A549 (cell line): ENCODE results near the gene SNURF. TPM values are rescaled to one million over a fixed set of nuclear protein-coding genes. Genes with fewer than 3 reads are reported as not detected.
"Not testable (repeated sequence)": the region's sequence is repeated elsewhere in the genome, so short reads cannot be mapped to it uniquely, and the experiment has no call there.

ENCODE experiments used
- ATAC-seq, 2 experiments: fragments of 200-7000 bp in 1 of 2; fragments of >200 bp in 1 of 2; cut with Nextera tagmentation in 1 of 2; cut with Tn5 transposase in 1 of 2; 3 replicates each; pipeline versions ENCODE4 v1.8.0 to v1.9.1; 2018 to 2020; ENCODE audit warnings: mild to moderate bottlenecking in 1 of 2, moderate library complexity in 1 of 2
- CTCF ChIA-PET: fragments of 300-600 bp; sonication (Branson Sonifier 250); formaldehyde crosslinking; extraction: SDS; loops from one replicate; lab custom pipeline; 2021; ENCODE audit warnings: antibody characterized with exemption, inconsistent platforms; lab: Yijun Ruan, JAX
- POLR2A ChIA-PET: fragments of 350-600 bp; formaldehyde crosslinking; extraction: SDS; loops from one replicate; lab custom pipeline; 2021; ENCODE audit warnings: antibody characterized with exemption, inconsistent platforms; lab: Yijun Ruan, JAX
- DNase-seq, 2 experiments: peaks; one replicate each; pipeline versions ENCODE4 v3.0.0 to v3.0.0-alpha.2; 2011 to 2016; ENCODE audit warnings: low read depth in 1 of 2, low spot score in 1 of 2
- FAIRE-seq: peaks from 2 replicates; lab custom pipeline; 2011; peaks lifted over from hg19 to GRCh38; lab: Jason Lieb, UNC
- H3K27ac ChIP-seq, 2 experiments: fragments of >200 bp; sonication (Bioruptor Twin); formaldehyde crosslinking; 3 replicates each; pipeline ENCODE4 v1.5.1; 2016 to 2017
- H3K4me1 ChIP-seq: fragments of >200 bp; sonication (Bioruptor Twin); formaldehyde crosslinking; 3 replicates; pipeline ENCODE4 v1.6.1; 2016
- H3K4me2 ChIP-seq: fragments of >200 bp; sonication (Bioruptor Twin); formaldehyde crosslinking; 3 replicates; pipeline ENCODE4 v1.6.1; 2016
- H3K4me3 ChIP-seq: fragments of >200 bp; sonication (Bioruptor Twin); formaldehyde crosslinking; 3 replicates; pipeline ENCODE4 v1.5.1; 2016
- H3K9me3 ChIP-seq: fragments of >200 bp; sonication (Bioruptor Twin); formaldehyde crosslinking; 3 replicates; pipeline ENCODE4 v1.6.1; 2016
- CBX2 ChIP-seq: fragments of 200-600 bp; sonication (generic); IDR thresholded peaks from 2 replicates; pipeline ENCODE4 v1.6.1; 2016; ENCODE audit warnings: low read depth, mild to moderate bottlenecking, borderline replicate concordance
- CBX8 ChIP-seq: fragments of 200-600 bp; sonication (generic); IDR thresholded peaks from 2 replicates; pipeline ENCODE4 v1.6.1; 2016
- CEBPB ChIP-seq, 2 experiments: fragments of >200 bp in 1 of 2; sonication (Bioruptor Twin) in 1 of 2; formaldehyde crosslinking in 1 of 2; IDR thresholded peaks; 2 replicates each; pipeline ENCODE4 v1.6.1; 2012 to 2016
- CHD2 ChIP-seq: fragments of 150-350 bp; IDR thresholded peaks from 2 replicates; pipeline ENCODE4 v1.6.1; 2014; ENCODE audit warnings: low read length; ENCODE audit not compliant: partially characterized antibody
- CHD4 ChIP-seq: fragments of 200-600 bp; sonication (generic); IDR thresholded peaks from 2 replicates; pipeline ENCODE4 v1.6.1; 2016; ENCODE audit warnings: antibody characterized with exemption, mild to moderate bottlenecking, borderline replicate concordance
- ELK1 ChIP-seq: fragments of 150-350 bp; IDR thresholded peaks from 2 replicates; pipeline ENCODE4 v1.6.1; 2014; ENCODE audit warnings: low read depth, mild to moderate bottlenecking, low read length
- EP300 ChIP-seq, 2 experiments: fragments of >200 bp; sonication (Bioruptor Twin); formaldehyde crosslinking; IDR thresholded peaks; 2 replicates in 1 of 2; 3 replicates in 1 of 2; pipeline ENCODE4 v1.6.1; 2016 to 2017
- GATA3 ChIP-seq: IDR thresholded peaks from 2 replicates; pipeline ENCODE4 v1.6.1; 2012; ENCODE audit warnings: borderline replicate concordance
- HEYL ChIP-seq: fragments of 250-450 bp; sonication (Bioruptor Pico); IDR thresholded peaks from 2 replicates; pipeline ENCODE4 v1.8.0; 2021; ENCODE audit warnings: mild to moderate bottlenecking, moderate library complexity
- HMGXB4 ChIP-seq: fragments of 250-450 bp; sonication (Bioruptor Pico); IDR thresholded peaks from 2 replicates; pipeline ENCODE4 v1.5.0; 2021; ENCODE audit warnings: mild to moderate bottlenecking, moderate library complexity, borderline replicate concordance
- HOXB13 ChIP-seq: fragments of 250-450 bp; sonication (Bioruptor Pico); IDR thresholded peaks from 2 replicates; pipeline ENCODE4 v1.5.0; 2020; ENCODE audit warnings: low read depth, mild to moderate bottlenecking, moderate library complexity
- MAFK ChIP-seq: fragments of 450-650 bp; IDR thresholded peaks from 2 replicates; pipeline ENCODE4 v1.6.1; 2014; ENCODE audit not compliant: partially characterized antibody
- MAX ChIP-seq: IDR thresholded peaks from 2 replicates; pipeline ENCODE4 v1.6.1; 2012
- NFE2L2 ChIP-seq: fragments of 150-350 bp; conservative IDR thresholded peaks from 2 replicates; pipeline ENCODE4 v1.6.1; 2014; ENCODE audit warnings: low read length
- RAD21 ChIP-seq, 2 experiments: fragments of >200 bp in 1 of 2; sonication (Bioruptor Twin) in 1 of 2; formaldehyde crosslinking in 1 of 2; IDR thresholded peaks in 1 of 2; conservative IDR thresholded peaks in 1 of 2; 2 replicates in 1 of 2; 3 replicates in 1 of 2; pipeline ENCODE4 v1.6.1; 2012 to 2018; ENCODE audit warnings: inconsistent platforms in 1 of 2
- REST ChIP-seq: fragments of 200-600 bp; sonication (generic); IDR thresholded peaks from 2 replicates; pipeline ENCODE4 v1.6.1; 2016; ENCODE audit warnings: antibody characterized with exemption, mild to moderate bottlenecking, moderate library complexity
- RFX5 ChIP-seq: fragments of 450-650 bp; IDR thresholded peaks from 2 replicates; pipeline ENCODE4 v1.7.1; 2014; ENCODE audit warnings: antibody characterized with exemption, mild to moderate bottlenecking, moderate library complexity
- TFCP2L1 ChIP-seq: fragments of 250-450 bp; sonication (Bioruptor Pico); IDR thresholded peaks from 2 replicates; pipeline ENCODE4 v1.5.0; 2021; ENCODE audit warnings: mild to moderate bottlenecking
- USF2 ChIP-seq: fragments of 450-650 bp; IDR thresholded peaks from 2 replicates; pipeline ENCODE4 v1.6.1; 2014; ENCODE audit warnings: antibody characterized with exemption
- ZC3H11A ChIP-seq: fragments of 450-650 bp; IDR thresholded peaks from 2 replicates; pipeline ENCODE4 v1.6.1; 2014; ENCODE audit warnings: antibody characterized with exemption, mild to moderate bottlenecking
- ZSCAN20 ChIP-seq: fragments of 250-450 bp; sonication (Bioruptor Pico); IDR thresholded peaks from 2 replicates; pipeline ENCODE4 v1.8.0; 2022; ENCODE audit warnings: mild to moderate bottlenecking, moderate library complexity
- WGBS: methylation state at CpG from one replicate; pipeline ENCODE4 v1.1.6; 2017; ENCODE audit errors: missing lambda C conversion rate; 5-methylcytosine and 5-hydroxymethylcytosine counted together
- polyA plus RNA-seq, 4 experiments: library from polyadenylated mRNA; depleted of rRNA in 3 of 4; stranded (reverse); fragments of >200 nt; fragmentation: RNase III in 1 of 4; extraction: RNeasy Plus Mini Kit Qiagen cat#74134 plus additional on column Dnase treatment in 1 of 4; gene quantifications; 2 replicates in 3 of 4; 3 replicates in 1 of 4; pipeline ENCODE4 v1.2.3, GENCODE V29; 2011 to 2017

The SNURF gene
- polyA plus RNA-seq, 2 of the 4 experiments (the other 2 are of a cell fraction) = 13.9 to 29.2 TPM

- no peak for TF ChIP-seq CEBPB (IDR thresholded peaks at IDR 0.05)
These were observed 16.3 kb downstream of the SNURF start (continued) for GRCh38 chr15:24971052-24971451.

GRCh38 chr15:24971772-24972171 is 17.0 kb downstream of the SNURF start:
- FAIRE-seq = no peak
- CTCF ChIA-PET = no interaction called here
- H3K9me3 ChIP-seq = peaks cover 23% of the 10 kb centered on the region; the same call in 2 of the 3 replicates
- 91% methylated on average over 8 of the region's 8 CpGs for WGBS
- H3K27ac ChIP-seq = no peak overlapping the region
- no peak for DNase-seq
- TF ChIP-seq HMGXB4 (CRISPR knock-in tag) (no peak), TFCP2L1 (CRISPR knock-in tag) (no peak), HEYL (CRISPR knock-in tag) (no peak), ELK1 (no peak), MAFK (no peak), ZC3H11A (no peak), CBX8 (no peak), MAX (no peak), RFX5 (no peak), CHD4 (no peak), CEBPB (IDR thresholded peaks at IDR 0.05) (no peak), HOXB13 (CRISPR knock-in tag) (no peak), CBX2 (no peak), ZSCAN20 (CRISPR knock-in tag) (no peak), RAD21 (conservative IDR thresholded peaks at IDR 0.05 in 1 of 2, IDR thresholded peaks at IDR 0.05 in 1 of 2) (no peak)
- no peak overlapping the region for H3K4me2 ChIP-seq
- POLR2A ChIA-PET = no interaction called here
- H3K4me1 ChIP-seq = no peaks in the 10 kb centered on the region
- ATAC-seq = no peak
- H3K4me3 ChIP-seq = no peak overlapping the region

- CTCF ChIA-PET, H3K27ac ChIP-seq, FAIRE-seq, POLR2A ChIA-PET, H3K4me1 ChIP-seq, ATAC-seq, H3K4me2 ChIP-seq, H3K4me3 ChIP-seq, DNase-seq: not testable (repeated sequence)
- 98% methylated on average over 5 of the region's 5 CpGs for WGBS
- peaks cover 22% of the 10 kb centered on the region; the same call in 2 of the 3 replicates for H3K9me3 ChIP-seq
These were observed 17.9 kb downstream of the SNURF start for GRCh38 chr15:24972707-24973106.

- ATAC-seq (no peak), FAIRE-seq (no peak), DNase-seq (no peak)
- Histone ChIP-seq H3K4me1 (no peaks in the 10 kb centered on the region), H3K27ac (no peak overlapping the region), H3K4me3 (no peak overlapping the region), H3K9me3 (peaks cover 22% of the 10 kb centered on the region; the same call in 2 of the 3 replicates), H3K4me2 (no peak overlapping the region)
- CTCF ChIA-PET = no interaction called here
- TF ChIP-seq USF2 (no peak), CHD2 (no peak), ELK1 (no peak), NFE2L2 (no peak), ZC3H11A (no peak), EP300 (IDR thresholded peaks at IDR 0.05) (no peak), REST (no peak), GATA3 (no peak)
- POLR2A ChIA-PET = no interaction called here
- WGBS = 84% methylated on average over 3 of the region's 3 CpGs
These were observed 22.1 kb downstream of the SNURF start for GRCh38 chr15:24976932-24977331.
